ENCODE results near the gene STARD13. TPM values are rescaled to one million over a fixed set of nuclear protein-coding genes. Genes with fewer than 3 reads are reported as not detected.

STARD13 gene
- total RNA-seq, 6 experiments from 2014 or later: 27.9 to 38.3 (median 34.5) TPM

- no peaks in the 10 kb centered on the region for H3K9me3 Mint-ChIP-seq
- peaks cover 90% of the 10 kb centered on the region for H3K4me1 Mint-ChIP-seq (ENCODE audit: low read depth)
- H3K27ac Mint-ChIP-seq: peak overlapping the region; percentile 86
- H3K4me3 Mint-ChIP-seq: no peak overlapping the region; the same call in 1 of the 2 replicates
- H3K27me3 Mint-ChIP-seq (ENCODE audit: insufficient read depth): no peaks in the 10 kb centered on the region
- H3K36me3 Mint-ChIP-seq (ENCODE audit: low read depth): peaks cover 40% of the 10 kb centered on the region
- no peak for TF ChIP-seq CTCF (IDR thresholded peaks at IDR 0.05)
- DNase-seq: no peak
Measured at GRCh38 chr13:33189470-33189869, 96.1 kb downstream of the STARD13 start.

- no peak for TF ChIP-seq CTCF (IDR thresholded peaks at IDR 0.05)
- H3K36me3 Mint-ChIP-seq (ENCODE audit: low read depth): peaks cover 43% of the 10 kb centered on the region
- peaks cover 90% of the 10 kb centered on the region for H3K4me1 Mint-ChIP-seq (ENCODE audit: low read depth)
- H3K27me3 Mint-ChIP-seq (ENCODE audit: insufficient read depth): no peaks in the 10 kb centered on the region; the same call in 1 of the 2 replicates
- peak overlapping the region; percentile 59 for H3K4me3 Mint-ChIP-seq
- H3K27ac Mint-ChIP-seq: peak overlapping the region; percentile 86
- no peaks in the 10 kb centered on the region for H3K9me3 Mint-ChIP-seq
- peak; percentile 24 for DNase-seq
Measured at GRCh38 chr13:33188093-33188882, 97.3 kb downstream of the STARD13 start.

- no peaks in the 10 kb centered on the region; the same call in 1 of the 2 replicates for H3K27me3 Mint-ChIP-seq (ENCODE audit: insufficient read depth)
- DNase-seq: no peak
- peaks cover 93% of the 10 kb centered on the region for H3K4me1 Mint-ChIP-seq (ENCODE audit: low read depth)
- H3K27ac Mint-ChIP-seq: peak overlapping the region; percentile 76
- peaks cover 48% of the 10 kb centered on the region for H3K36me3 Mint-ChIP-seq (ENCODE audit: low read depth)
- peak overlapping the region; percentile 2; the same call in 1 of the 2 replicates for H3K4me3 Mint-ChIP-seq
- TF ChIP-seq CTCF (IDR thresholded peaks at IDR 0.05): no peak
- H3K9me3 Mint-ChIP-seq: no peaks in the 10 kb centered on the region
Measured at GRCh38 chr13:33186861-33187291, 98.7 kb downstream of the STARD13 start.

- Mint-ChIP-seq H3K27me3 (ENCODE audit: insufficient read depth) (no peaks in the 10 kb centered on the region; the same call in 1 of the 2 replicates), H3K36me3 (ENCODE audit: low read depth) (peaks cover 57% of the 10 kb centered on the region), H3K9me3 (no peaks in the 10 kb centered on the region), H3K4me3 (peak overlapping the region; percentile 18; the same call in 1 of the 2 replicates), H3K27ac (peak overlapping the region; percentile 76), H3K4me1 (ENCODE audit: low read depth) (peaks cover 93% of the 10 kb centered on the region)
- DNase-seq: no peak
- TF ChIP-seq CTCF (IDR thresholded peaks at IDR 0.05): no peak
Measured at GRCh38 chr13:33185853-33186252, 99.7 kb downstream of the STARD13 start.

- no peak overlapping the region for H3K4me3 Mint-ChIP-seq
- H3K36me3 Mint-ChIP-seq (ENCODE audit: low read depth): peaks cover 69% of the 10 kb centered on the region
- no peaks in the 10 kb centered on the region; the same call in 1 of the 2 replicates for H3K27me3 Mint-ChIP-seq (ENCODE audit: insufficient read depth)
Measured at GRCh38 chr13:33184530-33184929, 101.0 kb downstream of the STARD13 start.

More at GRCh38 chr13:33184530-33184929, 101.0 kb downstream of the STARD13 start:
- no peak for DNase-seq
- Mint-ChIP-seq H3K27ac (peak overlapping the region; percentile 89), H3K4me1 (ENCODE audit: low read depth) (peaks cover 100% of the 10 kb centered on the region), H3K9me3 (no peaks in the 10 kb centered on the region)
- no peak for TF ChIP-seq CTCF (IDR thresholded peaks at IDR 0.05)
